Measurements from ENCODE around the gene PET100. TPM values are rescaled to one million over a fixed set of nuclear protein-coding genes. Genes with fewer than 3 reads are reported as not detected.

PET100 gene
- total RNA-seq, 6 experiments from 2014 or later = 82.1 to 138 (median 110) TPM

DNA sequence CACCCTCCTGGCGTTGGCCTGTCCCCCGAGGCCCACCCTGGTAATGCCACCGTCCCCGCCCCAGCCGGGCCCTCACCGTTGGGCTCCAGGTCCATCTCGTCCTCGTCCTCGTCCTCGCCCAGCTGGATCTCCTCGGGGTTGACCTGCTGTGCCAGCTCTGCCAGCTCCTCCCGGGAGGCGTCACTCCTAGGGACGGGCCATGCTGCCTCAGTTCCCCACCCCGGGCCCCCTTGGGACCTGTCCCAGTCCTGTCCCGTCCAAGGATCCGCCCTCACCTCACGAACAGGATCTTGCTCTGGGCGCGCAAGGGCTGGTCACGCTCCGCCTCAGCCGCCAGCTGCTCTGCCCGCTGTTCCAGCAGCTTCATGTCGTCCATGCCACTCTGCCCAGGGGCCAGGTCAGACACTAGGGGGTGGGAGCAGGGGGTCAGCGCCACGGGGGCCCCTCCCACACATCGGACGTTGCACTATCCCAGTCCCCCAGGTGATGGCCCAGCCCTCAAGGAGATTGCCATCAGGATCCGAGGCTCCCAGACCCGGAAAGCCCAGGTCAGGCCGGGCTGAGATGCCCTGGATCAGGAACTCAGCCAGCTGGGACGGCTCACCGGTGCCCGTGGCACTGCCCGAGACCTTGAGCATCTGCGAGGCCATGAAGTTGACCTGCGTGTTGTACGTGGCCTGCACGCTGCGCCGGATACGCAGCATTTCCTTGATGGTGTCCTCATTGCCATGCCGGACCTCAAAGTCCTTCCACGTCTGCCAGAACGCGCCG, 9.7 kb upstream of the PET100 start:
- Mint-ChIP-seq H3K27ac (no peak overlapping the region), H3K27me3 (ENCODE audit: insufficient read depth) (peaks cover 2% of the 10 kb centered on the region), H3K4me1 (ENCODE audit: low read depth) (no peaks in the 10 kb centered on the region), H3K4me3 (no peak overlapping the region), H3K36me3 (ENCODE audit: low read depth) (peaks cover 38% of the 10 kb centered on the region), H3K9me3 (no peaks in the 10 kb centered on the region)
- DNase-seq = no peak
- TF ChIP-seq, protein P1, sequence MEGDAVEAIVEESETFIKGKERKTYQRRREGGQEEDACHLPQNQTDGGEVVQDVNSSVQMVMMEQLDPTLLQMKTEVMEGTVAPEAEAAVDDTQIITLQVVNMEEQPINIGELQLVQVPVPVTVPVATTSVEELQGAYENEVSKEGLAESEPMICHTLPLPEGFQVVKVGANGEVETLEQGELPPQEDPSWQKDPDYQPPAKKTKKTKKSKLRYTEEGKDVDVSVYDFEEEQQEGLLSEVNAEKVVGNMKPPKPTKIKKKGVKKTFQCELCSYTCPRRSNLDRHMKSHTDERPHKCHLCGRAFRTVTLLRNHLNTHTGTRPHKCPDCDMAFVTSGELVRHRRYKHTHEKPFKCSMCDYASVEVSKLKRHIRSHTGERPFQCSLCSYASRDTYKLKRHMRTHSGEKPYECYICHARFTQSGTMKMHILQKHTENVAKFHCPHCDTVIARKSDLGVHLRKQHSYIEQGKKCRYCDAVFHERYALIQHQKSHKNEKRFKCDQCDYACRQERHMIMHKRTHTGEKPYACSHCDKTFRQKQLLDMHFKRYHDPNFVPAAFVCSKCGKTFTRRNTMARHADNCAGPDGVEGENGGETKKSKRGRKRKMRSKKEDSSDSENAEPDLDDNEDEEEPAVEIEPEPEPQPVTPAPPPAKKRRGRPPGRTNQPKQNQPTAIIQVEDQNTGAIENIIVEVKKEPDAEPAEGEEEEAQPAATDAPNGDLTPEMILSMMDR (IDR thresholded peaks at IDR 0.05) = no peak

DNA sequence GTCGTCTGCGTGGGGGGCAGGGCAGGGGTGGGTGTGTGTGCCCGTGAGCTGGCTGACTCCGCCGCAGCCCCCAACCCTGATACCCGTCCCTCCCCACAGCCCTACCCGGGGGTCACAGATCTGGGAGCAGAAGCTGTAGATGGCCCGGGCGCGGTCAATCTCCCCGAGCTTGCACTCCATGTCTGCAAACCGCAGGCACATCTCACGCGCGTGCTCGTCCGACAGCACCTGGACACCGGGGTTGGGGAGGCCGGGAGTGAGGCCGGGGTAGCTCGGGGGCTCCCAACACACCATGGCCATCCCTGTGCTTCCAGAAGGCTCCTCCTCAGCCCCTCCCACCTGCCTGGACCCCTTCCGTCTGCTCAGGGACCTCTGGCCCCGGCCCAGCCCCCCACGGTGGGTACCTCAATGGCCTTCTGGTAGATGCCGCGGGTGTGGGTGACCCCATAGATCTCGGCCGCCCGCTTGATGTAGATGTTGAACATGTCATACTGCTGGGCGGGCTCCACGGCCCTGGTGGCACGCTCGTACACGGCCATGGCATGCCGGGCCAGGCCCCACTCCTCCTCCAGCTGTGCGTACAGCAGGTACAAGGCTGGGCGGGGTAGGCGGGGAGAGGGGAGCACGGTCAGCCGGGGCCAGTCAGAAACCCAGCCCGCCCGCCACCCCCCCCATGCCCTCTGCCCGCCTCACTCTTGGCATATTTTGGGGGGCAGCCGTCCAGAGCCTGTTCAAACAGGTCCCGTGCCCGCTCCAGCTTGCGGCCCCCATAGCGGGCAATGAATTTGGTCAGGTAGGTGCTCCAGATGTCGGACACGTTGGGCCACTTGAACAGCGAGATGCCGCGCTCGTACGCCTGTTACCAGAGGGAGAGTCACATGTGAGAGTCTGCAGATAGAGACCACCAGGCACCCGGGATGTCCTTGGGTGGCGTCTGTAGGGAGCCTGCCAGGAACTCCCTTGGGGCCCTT, 8.9 kb upstream of the PET100 start:
- no peak overlapping the region for H3K27ac Mint-ChIP-seq
- H3K4me3 Mint-ChIP-seq = no peak overlapping the region
- TF ChIP-seq, protein P1 (IDR thresholded peaks at IDR 0.05) = no peak
- H3K4me1 Mint-ChIP-seq (ENCODE audit: low read depth) = no peaks in the 10 kb centered on the region
- H3K36me3 Mint-ChIP-seq (ENCODE audit: low read depth) = peaks cover 38% of the 10 kb centered on the region
- no peaks in the 10 kb centered on the region for H3K9me3 Mint-ChIP-seq
- DNase-seq = no peak
- H3K27me3 Mint-ChIP-seq (ENCODE audit: insufficient read depth) = peaks cover 2% of the 10 kb centered on the region

DNA sequence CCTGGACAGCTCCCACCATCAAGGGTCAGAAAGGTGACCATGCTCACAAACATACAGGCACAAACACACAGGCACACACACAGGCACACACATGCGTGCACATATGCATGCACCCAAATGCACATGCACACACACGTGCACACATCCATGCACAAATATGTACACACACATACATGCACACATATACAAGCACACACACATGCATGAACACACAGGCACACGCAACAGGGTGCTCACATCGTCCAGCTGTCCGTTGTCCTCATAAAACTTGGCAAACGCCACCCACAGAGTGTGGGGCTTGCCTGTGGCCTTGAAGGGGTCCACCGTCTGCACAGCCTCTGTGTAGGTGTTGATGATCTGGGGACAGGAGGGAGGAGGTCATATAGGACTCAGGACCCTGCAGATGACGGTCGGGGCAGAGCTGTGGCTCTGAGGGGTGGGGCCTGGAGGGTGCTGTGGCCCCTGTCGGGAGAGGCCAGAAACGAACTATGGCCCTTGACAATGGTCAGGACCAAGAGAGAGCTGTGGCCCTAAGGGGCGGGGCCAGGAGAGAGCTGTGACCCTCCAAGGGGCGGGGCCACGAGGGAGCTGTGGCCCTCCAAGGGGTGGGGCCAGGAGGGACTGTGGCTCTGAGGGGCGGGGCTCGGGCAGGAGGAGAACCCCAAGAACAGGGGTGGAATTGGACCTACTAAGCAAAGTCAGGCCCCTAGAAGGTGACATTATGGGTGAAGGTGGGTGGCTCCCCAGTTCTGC, 6.5 kb upstream of the PET100 start:
- Mint-ChIP-seq H3K36me3 (ENCODE audit: low read depth) (peaks cover 33% of the 10 kb centered on the region), H3K27me3 (ENCODE audit: insufficient read depth) (peaks cover 2% of the 10 kb centered on the region)

DNA sequence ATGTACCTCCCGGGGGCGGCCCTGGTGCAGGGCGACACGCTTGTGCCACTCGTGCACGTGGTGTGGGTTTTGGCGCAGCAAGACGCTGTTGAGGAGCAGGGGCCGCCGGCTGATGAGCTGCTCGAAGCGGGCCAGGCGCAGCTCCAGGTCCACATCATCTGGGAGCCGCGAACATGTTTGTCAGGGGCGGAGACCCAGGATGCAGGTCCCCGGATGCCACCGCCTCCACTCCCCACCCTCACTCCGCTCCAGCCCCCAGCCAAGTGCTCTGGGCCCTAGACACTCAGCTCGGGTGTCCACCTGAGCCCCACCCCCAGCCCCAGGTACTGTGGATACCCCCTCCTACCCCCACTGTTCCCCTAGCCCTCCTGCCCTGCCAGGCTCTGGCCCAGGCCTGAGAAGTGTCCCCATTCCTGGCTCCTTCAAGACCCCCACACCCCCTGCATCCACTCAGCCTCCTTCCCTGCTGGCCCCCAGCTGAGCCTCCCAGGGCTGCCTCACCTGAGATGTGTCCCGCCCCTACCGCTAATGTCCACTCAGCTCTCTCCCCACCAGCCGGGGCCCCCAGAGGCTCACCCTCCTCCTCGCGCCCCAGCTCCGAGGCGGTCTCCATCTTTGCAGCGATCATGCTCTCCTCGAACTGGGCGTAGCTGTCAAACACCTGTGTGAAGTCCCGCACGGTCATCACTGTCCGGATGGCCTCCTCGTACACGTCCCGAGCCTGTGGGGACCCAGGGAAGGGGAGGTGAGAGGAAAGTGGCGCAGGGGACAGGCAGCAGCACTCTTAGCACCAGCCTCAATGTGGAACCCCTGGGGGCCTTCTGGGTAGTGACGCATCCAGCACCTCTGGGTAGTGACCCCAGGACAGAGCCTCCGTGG, 5.6 kb upstream of the PET100 start:
- no peak overlapping the region for H3K4me3 Mint-ChIP-seq
- TF ChIP-seq, protein P1 (IDR thresholded peaks at IDR 0.05) = no peak
- peaks cover 28% of the 10 kb centered on the region for H3K36me3 Mint-ChIP-seq (ENCODE audit: low read depth)
- DNase-seq = no peak
- no peak overlapping the region for H3K27ac Mint-ChIP-seq
- peaks cover 10% of the 10 kb centered on the region for H3K4me1 Mint-ChIP-seq (ENCODE audit: low read depth)
- H3K9me3 Mint-ChIP-seq = no peaks in the 10 kb centered on the region
- peaks cover 2% of the 10 kb centered on the region for H3K27me3 Mint-ChIP-seq (ENCODE audit: insufficient read depth)

More for the DNA sequence above, 6.5 kb upstream of the PET100 start:
- DNase-seq = no peak
- Mint-ChIP-seq H3K4me1 (ENCODE audit: low read depth) (peaks cover 2% of the 10 kb centered on the region), H3K9me3 (no peaks in the 10 kb centered on the region), H3K4me3 (no peak overlapping the region), H3K27ac (no peak overlapping the region)
- TF ChIP-seq, protein P1 (IDR thresholded peaks at IDR 0.05) = no peak
